Aorta (tissue), 5 donors: ENCODE data around the gene RIPK3. TPM values are rescaled to one million over a fixed set of nuclear protein-coding genes. Genes with fewer than 3 reads are reported as not detected.

Experiments used
- ATAC-seq: fragments of 200-7000 bp; cut with Tn5 transposase; one replicate; pipeline ENCODE4 v1.9.1; 2022; ENCODE audit warnings: moderate library complexity; ENCODE audit not compliant: low FRiP score
- DNase-seq, 2 donors: peaks; one replicate each; pipeline ENCODE4 v3.0.0-alpha.2; 2020
- H3K27ac ChIP-seq, 2 donors: one replicate each; pipeline ENCODE4 v1.5.1; 2013; ENCODE audit warnings: low read length in 2 of 2, mild to moderate bottlenecking in 2 of 2, moderate library complexity in 2 of 2, control low read depth in 1 of 2, inconsistent platforms in 1 of 2, low read depth in 1 of 2
- H3K27me3 ChIP-seq, 2 donors: one replicate each; pipeline ENCODE4 v1.6.1; 2013; ENCODE audit warnings: control low read depth in 1 of 2, low read length in 1 of 2, mild to moderate bottlenecking in 1 of 2, moderate library complexity in 1 of 2; ENCODE audit not compliant: insufficient read depth in 2 of 2, control insufficient read depth in 1 of 2
- H3K36me3 ChIP-seq, 2 donors: one replicate each; pipeline ENCODE4 v1.6.1; 2013; ENCODE audit warnings: control low read depth in 1 of 2, low read length in 1 of 2, mild to moderate bottlenecking in 1 of 2; ENCODE audit not compliant: insufficient read depth in 2 of 2, control insufficient read depth in 1 of 2
- H3K4me1 ChIP-seq, 2 donors: one replicate each; pipeline ENCODE4 v1.6.1; 2013; ENCODE audit warnings: low read length in 2 of 2, control low read depth in 1 of 2, mild to moderate bottlenecking in 1 of 2, moderate library complexity in 1 of 2; ENCODE audit not compliant: insufficient read depth in 2 of 2, control insufficient read depth in 1 of 2
- H3K4me3 ChIP-seq, 2 donors: one replicate each; pipeline ENCODE4 v1.5.1; 2013; ENCODE audit warnings: low read length in 2 of 2, control low read depth in 1 of 2, mild to moderate bottlenecking in 1 of 2
- H3K9me3 ChIP-seq: one replicate; pipeline ENCODE4 v1.6.1; 2013; ENCODE audit warnings: mild to moderate bottlenecking, low read length; ENCODE audit not compliant: control insufficient read depth
- WGBS, 2 donors: extraction: QIAGEN DNeasy Blood & Tissue Kit; methylation state at CpG; one replicate each; pipeline ENCODE4 v1.1.7; 2013; 5-methylcytosine and 5-hydroxymethylcytosine counted together
- intact Hi-C, 2 donors: fragments of 100-400 bp; cut with DNase I; formaldehyde crosslinking; loops; one replicate each; pipeline versions ENCODE4 v1.14.2 to v1.15.0; 2022
- polyA plus RNA-seq, 2 donors: library from polyadenylated mRNA; stranded (reverse); fragments of 200-250 nt; gene quantifications; one replicate each; pipeline ENCODE4 v1.2.3, GENCODE V29; 2013
- total RNA-seq, 2 donors: library from RNA; stranded (reverse); fragmentation: NEBNext Ultra II Directional; extraction: Animal tissue kit (Norgen Biotek cat#: 25700); gene quantifications; one replicate each; pipeline ENCODE4 v1.2.1, GENCODE V29; 2021
- donor health status: healthy with polysubstance abuse.
- donor health status: Bipolar disorder and iron deficiency.
- donor health status: DM: no; HTN: no; CAD: no.
- donor health status: DM: no; HTN: no; CAD: no.
- donor health status: DM: yes; HTN: yes; CAD: no.

RIPK3 gene
- total and polyA plus RNA-seq, 4 donors, result 4.0 to 15.8 (median 7.1) TPM

DNA sequence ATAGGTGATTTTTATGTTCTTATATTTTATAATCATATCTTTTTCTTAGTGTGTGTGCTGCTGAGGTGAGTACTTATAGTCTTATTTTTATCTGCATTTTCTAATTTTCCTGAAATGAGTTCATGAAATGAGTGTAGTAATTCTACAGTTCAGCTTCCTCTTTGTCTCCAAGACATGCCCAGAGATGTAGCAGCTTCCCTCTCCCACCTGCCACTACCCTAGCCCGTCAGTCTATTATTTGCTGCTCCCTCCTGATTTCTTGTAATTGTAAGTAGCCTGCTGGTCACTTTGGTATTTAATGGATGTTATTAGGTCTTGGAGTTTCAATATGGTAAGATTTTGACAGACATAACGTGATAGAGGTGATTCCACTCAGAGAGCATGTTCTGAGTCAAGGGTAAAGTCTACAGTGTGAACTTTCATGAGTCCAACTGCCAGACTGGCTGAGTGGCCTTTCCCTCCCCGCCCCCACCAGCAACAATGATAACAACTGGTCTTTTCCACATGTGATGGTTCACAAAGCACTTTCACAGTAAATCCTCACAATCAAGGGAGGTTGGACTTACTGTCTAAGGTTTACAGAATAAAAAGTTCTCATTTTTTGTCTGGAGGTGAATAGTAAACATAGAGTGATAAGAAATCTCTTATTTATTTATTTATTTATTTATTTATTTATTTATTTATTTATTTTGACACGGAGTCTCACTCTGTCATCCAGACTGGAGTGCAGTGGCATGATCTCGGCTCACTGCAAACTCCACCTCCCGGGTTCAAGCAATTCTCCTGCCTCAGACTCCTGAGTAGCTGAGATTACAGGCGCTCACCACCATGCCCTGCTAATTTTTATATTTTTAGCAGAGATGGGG lies 4.2 kb upstream of the RIPK3 start:
- Histone ChIP-seq H3K4me3 (no peak overlapping the region), H3K4me1 (no peaks in the 10 kb centered on the region), H3K36me3 (no peaks in the 10 kb centered on the region), H3K27ac (no peak overlapping the region), H3K27me3 (no peaks in the 10 kb centered on the region), H3K9me3 (no peaks in the 10 kb centered on the region)
- DNase-seq, result no peak
- intact Hi-C loops, result no loop called here
- ATAC-seq, result no peak
- WGBS, 2 donors, result 75 to 77% methylated on average over 7 of the region's 7 CpGs

DNA sequence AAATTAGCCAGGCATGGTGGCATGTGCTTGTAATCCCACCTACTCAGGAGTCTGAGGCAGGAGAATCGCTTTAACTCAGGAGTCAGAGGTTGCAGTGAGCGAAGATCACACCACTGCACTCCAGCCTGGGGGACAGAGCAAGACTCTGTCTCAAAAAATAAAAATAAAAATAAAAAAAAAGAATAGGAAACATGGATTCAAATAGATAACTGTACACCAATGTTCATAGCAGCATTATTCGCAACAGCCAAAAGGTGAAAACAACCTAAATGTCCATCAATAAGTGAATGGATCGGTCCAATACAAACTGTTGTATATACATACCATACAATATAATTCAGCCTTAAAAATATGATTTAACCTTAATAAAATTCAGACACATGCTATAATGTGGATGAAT lies 3.1 kb upstream of the RIPK3 start:
- H3K36me3 ChIP-seq, result no peaks in the 10 kb centered on the region
- H3K27ac ChIP-seq, result no peak overlapping the region
- no peaks in the 10 kb centered on the region for H3K27me3 ChIP-seq
- no peaks in the 10 kb centered on the region for H3K9me3 ChIP-seq
- no peak overlapping the region for H3K4me3 ChIP-seq
- DNase-seq, result no peak
- ATAC-seq, result no peak
- H3K4me1 ChIP-seq, result no peaks in the 10 kb centered on the region
- intact Hi-C loops, result no loop called here
- WGBS, 2 donors, result 96 to 97% methylated on average over 4 of the region's 4 CpGs

DNA sequence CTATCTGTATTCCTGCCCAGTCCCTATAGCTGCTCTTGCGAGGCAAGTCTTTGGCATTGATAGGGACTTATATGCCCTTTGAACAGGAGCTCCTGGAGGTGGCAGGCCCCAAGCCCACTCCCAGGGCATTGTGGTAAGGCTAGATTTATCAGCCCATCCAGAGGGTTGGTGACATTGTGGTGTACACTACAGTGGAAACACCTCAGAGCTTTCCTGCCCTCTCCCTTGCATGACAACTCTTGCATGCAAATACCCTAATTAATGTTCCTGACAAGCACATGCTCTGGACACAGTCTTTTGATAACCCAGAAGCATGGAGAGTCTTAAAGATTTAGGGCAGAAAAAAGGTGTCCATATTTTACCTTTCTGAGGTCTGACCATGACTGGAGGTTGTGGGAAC lies 815 bp upstream of the RIPK3 start:
- H3K27me3 ChIP-seq, result no peaks in the 10 kb centered on the region
- intact Hi-C loops, result no loop called here
- ATAC-seq (no peak), DNase-seq (no peak)
- H3K36me3 ChIP-seq, result no peaks in the 10 kb centered on the region
- WGBS, 2 donors, result 97 to 100% methylated on average over 1 of the region's 1 CpG
- H3K27ac ChIP-seq, result no peak overlapping the region
- H3K4me1 ChIP-seq, result no peaks in the 10 kb centered on the region
- no peaks in the 10 kb centered on the region for H3K9me3 ChIP-seq
- H3K4me3 ChIP-seq, result no peak overlapping the region

DNA sequence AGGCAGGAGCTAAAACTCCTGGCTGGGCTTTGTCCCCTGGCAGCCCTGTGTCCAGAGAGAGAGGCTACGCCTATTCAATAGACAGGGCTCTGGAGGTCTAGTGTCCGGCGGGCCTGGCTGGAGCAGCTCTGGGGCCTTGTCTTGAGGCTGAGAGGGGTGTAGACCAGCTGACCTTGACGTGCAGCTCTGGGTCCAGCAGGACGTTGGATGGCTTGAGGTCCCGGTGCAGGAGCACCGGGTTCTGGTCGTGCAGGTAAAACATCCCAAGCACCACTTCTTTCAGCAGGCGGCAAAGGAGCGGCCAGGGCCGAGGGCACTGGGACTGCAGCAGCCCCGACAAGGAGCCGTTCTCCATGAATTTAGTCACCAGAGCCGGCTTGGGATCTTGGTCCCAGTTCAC lies 948 bp downstream of the RIPK3 start:
- Histone ChIP-seq H3K27ac (no peak overlapping the region), H3K4me3 (no peak overlapping the region), H3K9me3 (no peaks in the 10 kb centered on the region), H3K4me1 (no peaks in the 10 kb centered on the region), H3K36me3 (no peaks in the 10 kb centered on the region), H3K27me3 (no peaks in the 10 kb centered on the region)
- ATAC-seq (no peak), DNase-seq (no peak)
- 88 to 91% methylated on average over 14 of the region's 14 CpGs for WGBS, 2 donors
- intact Hi-C loops, result no loop called here

DNA sequence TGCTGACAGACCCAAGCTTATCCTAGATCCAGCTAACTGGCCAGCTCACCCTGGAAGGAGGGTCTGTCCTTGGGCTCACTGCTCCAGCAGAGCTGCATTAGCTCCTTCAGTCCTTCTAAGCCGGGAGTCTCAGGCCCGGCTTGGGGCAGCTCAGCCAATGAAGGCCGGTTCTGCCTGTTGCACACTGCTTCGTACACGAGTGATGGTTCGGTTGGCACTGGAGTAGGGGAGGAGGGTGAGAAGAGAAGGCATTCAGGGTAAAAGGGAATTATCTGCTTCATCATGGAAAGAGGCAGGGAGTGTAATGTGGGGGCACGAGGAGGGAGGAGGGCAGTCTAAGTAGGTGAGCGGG lies 2.0 kb downstream of the RIPK3 start:
- DNase-seq (no peak), ATAC-seq (no peak)
- intact Hi-C loops, result no loop called here
- Histone ChIP-seq H3K9me3 (no peaks in the 10 kb centered on the region), H3K4me1 (no peaks in the 10 kb centered on the region), H3K4me3 (no peak overlapping the region), H3K27ac (no peak overlapping the region), H3K36me3 (no peaks in the 10 kb centered on the region), H3K27me3 (no peaks in the 10 kb centered on the region)
- WGBS, 2 donors, result 91 to 94% methylated on average over 8 of the region's 8 CpGs

DNA sequence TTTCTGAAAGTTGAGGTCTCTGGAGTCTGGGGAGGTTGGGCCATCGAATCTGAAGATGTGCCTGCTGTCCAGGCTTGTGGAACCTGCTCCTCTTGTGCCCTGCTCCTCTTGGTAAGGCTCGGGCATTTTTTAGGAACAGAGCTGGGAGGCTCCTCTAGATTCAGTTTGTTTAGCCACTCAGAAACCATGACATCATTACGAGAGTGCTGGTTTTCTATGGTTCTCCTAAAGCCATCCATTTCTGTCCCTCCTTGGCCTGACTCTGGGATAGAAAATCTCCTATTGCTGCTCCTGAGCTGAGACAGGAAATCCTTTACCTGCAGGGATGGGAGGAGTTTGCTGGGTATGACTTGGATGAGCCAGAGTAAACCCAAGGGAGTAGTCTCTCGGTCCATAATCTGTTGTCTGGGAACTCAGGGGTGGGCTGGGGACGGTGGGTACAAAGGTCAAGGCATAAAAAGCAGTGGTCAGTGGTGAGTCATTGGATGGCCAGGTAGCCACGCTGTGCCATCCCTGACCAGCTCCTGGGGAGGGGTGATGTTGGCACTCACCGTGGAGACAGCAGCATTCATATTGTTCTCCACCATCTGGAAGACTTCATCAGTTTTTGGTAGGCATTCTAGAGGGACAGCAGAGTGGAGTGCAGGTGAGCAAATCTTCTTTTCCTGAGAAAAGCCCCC lies 2.5 kb downstream of the RIPK3 start:
- H3K36me3 ChIP-seq, result no peaks in the 10 kb centered on the region
- H3K9me3 ChIP-seq, result no peaks in the 10 kb centered on the region
- H3K4me3 ChIP-seq, result no peak overlapping the region
- DNase-seq, result no peak
- ATAC-seq, result no peak
- intact Hi-C loops, result no loop called here
- 89 to 95% methylated on average over 7 of the region's 7 CpGs for WGBS, 2 donors
- H3K27ac ChIP-seq, result no peak overlapping the region
- H3K27me3 ChIP-seq, result no peaks in the 10 kb centered on the region
- H3K4me1 ChIP-seq, result no peaks in the 10 kb centered on the region

DNA sequence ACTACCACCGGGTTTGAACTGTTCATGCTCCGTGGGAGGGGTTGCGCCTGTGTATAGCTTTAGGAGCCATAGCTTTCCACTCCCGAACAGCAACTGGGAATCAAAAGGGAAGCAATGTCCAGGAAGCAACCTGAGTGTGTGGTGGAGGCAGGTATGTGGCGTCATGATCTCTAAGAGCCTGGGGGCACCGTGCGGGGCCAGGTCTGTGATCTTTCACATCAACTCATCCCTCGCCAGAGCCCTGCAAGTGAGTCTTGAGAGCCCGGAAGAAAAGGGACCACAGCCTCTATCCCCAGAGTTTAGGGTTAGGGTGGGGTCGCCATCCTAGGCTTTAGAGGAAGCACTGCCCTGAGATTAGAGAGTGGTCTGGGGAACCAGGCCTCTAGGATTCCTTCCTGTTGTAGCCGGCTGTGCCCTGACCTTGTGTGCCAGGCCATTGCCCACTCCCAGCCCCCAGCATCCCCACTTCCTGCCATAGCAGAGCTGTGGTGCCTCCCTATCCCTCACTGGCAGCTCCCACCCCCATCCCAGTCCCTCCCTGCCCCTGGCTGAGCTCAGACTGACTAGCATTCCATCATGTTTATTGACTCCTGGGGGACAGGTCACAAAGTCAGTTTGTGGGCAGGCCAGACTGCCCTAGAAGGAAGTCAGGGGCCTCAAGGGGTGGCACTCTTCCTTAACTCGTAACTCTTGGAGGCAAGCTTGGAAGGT lies 4.2 kb downstream of the RIPK3 start:
- peak in 1 of 2 donors; percentile 61 for DNase-seq
- Histone ChIP-seq H3K36me3 (no peaks in the 10 kb centered on the region), H3K4me1 (no peaks in the 10 kb centered on the region), H3K4me3 (no peak overlapping the region), H3K9me3 (no peaks in the 10 kb centered on the region), H3K27ac (no peak overlapping the region), H3K27me3 (no peaks in the 10 kb centered on the region)
- ATAC-seq, result no peak
- 82 to 90% methylated on average over 12 of the region's 12 CpGs for WGBS, 2 donors
- intact Hi-C loops, result no loop called here

DNA sequence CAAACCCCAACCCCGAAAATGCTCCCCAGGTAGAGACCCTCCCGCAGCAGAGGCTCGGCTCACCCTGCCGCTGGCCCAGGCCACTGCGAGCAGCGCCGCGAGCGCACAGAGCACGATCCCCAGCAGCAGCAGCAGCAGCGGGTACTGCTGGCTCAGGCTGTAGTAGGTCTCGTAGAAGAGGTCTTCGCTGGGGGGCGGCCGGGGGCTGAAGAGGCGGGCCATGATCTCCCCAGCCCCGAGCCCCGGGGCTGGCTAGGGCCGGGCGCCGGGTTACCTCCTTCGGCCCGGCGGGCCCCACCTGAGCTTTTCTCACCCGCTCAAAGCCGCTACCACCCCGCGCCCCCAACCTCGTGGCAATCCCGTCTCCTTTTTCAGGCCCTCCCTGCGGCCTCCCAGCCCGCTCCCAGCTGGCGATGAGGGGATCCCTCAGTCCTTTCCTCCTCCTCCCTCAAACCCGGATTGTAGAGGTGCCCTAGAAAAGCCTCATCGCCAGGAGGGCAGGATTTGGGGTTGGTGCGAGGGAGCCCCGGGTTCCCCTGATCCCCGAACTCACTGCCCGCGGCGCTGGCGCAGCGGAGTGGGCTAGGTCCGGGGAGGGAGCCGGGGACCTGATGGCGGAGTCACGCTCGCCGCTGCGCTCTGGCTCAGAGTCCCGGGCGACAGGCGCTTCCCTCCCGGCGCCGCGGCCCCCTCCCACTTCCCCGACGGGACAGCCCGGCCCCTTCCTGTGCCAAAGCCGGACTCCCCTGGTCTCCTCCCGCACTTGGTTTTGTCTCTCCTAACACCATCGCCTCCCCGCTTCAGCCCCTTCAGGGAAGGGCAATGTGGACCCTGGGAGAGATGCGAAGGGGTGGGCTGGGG lies 5.1 kb downstream of the RIPK3 start, which contains the start of gene ADCY4:
ADCY4 (minus strand) TSS at position 641 of the 861 bp plus-strand sequence; CDS start at position 222, 419 bp downstream.
- Histone ChIP-seq H3K27ac (no peak within 1 kb of the TSS), H3K36me3 (no peaks in the 10 kb centered on the region), H3K4me1 (no peaks in the 10 kb centered on the region), H3K4me3 (no peak within 1 kb of the TSS), H3K9me3 (no peaks in the 10 kb centered on the region), H3K27me3 (no peaks in the 10 kb centered on the region)
- whole genome bisulfite sequencing, 2 donors, result 6 to 8% methylated on average over 52 to 65 of the region's 65 CpGs
- intact Hi-C loops, result no loop called here
- DNase-seq (peak in 1 of 2 donors; percentile 80), ATAC-seq (peak; percentile 5)
